Esophagus muscularis mucosa (tissue), 4 donors: ENCODE measurements around the gene FHOD1.

Experiments
- CTCF ChIP-seq, 3 experiments: fragments of 200-600 bp in 2 of 3; fragments of 450-650 bp in 1 of 3; sonication (generic) in 2 of 3; IDR thresholded peaks; one replicate each; pipeline ENCODE4 v1.5.1; 2017 to 2019; ENCODE audit warnings: antibody characterized with exemption in 3 of 3, mild to moderate bottlenecking in 2 of 3, moderate library complexity in 1 of 3
- EP300 ChIP-seq: sonication (generic); formaldehyde crosslinking; IDR thresholded peaks from one replicate; pipeline ENCODE4 v1.6.1; 2017; ENCODE audit warnings: antibody characterized with exemption
- POLR2A ChIP-seq: fragments of 450-650 bp; IDR thresholded peaks from one replicate; pipeline ENCODE4 v1.6.1; 2017; ENCODE audit warnings: antibody characterized with exemption, moderate library complexity, mild to moderate bottlenecking, low read depth

- peak; percentile 15 to 30 (median 24) for TF ChIP-seq CTCF (IDR thresholded peaks at IDR 0.05)
- no peak for TF ChIP-seq POLR2A
- no peak for TF ChIP-seq EP300
These were observed 13.3 kb upstream of the FHOD1 start for GRCh38 chr16:67260426-67261063.
